ENCODE results near the gene DPP4. TPM values are rescaled to one million over a fixed set of nuclear protein-coding genes. Genes with fewer than 3 reads are reported as not detected.

DPP4 gene
- total RNA-seq, 1 donor from 2014 or later: 104 TPM

GRCh38 chr2:162022290-162022945, 51.6 kb downstream of the DPP4 start:
- no peak overlapping the region for H3K4me3 ChIP-seq (ENCODE audit: low read depth, low read length)
- TF ChIP-seq CTCF (conservative IDR thresholded peaks at IDR 0.05; ENCODE audit: low read depth, low read length): no peak
- DNase-seq (ENCODE audit: low read depth): peak; percentile 70

- TF ChIP-seq CTCF (conservative IDR thresholded peaks at IDR 0.05; ENCODE audit: low read depth, low read length): no peak
- no peak for DNase-seq (ENCODE audit: low read depth)
- no peak overlapping the region for H3K4me3 ChIP-seq (ENCODE audit: low read depth, low read length)
Observed at GRCh38 chr2:162021516-162022058, 52.4 kb downstream of the DPP4 start.

- TF ChIP-seq CTCF (conservative IDR thresholded peaks at IDR 0.05; ENCODE audit: low read depth, low read length): no peak
- no peak for DNase-seq (ENCODE audit: low read depth)
- no peak overlapping the region for H3K4me3 ChIP-seq (ENCODE audit: low read depth, low read length)
Observed at GRCh38 chr2:162018530-162018929, 55.5 kb downstream of the DPP4 start.

- DNase-seq (ENCODE audit: low read depth): no peak
- no peak for TF ChIP-seq CTCF (conservative IDR thresholded peaks at IDR 0.05; ENCODE audit: low read depth, low read length)
- no peak overlapping the region for H3K4me3 ChIP-seq (ENCODE audit: low read depth, low read length)
Observed at GRCh38 chr2:162017233-162017632, 56.8 kb downstream of the DPP4 start.

- H3K4me3 ChIP-seq (ENCODE audit: low read depth, low read length): no peak overlapping the region
- DNase-seq (ENCODE audit: low read depth): no peak
- no peak for TF ChIP-seq CTCF (conservative IDR thresholded peaks at IDR 0.05; ENCODE audit: low read depth, low read length)
Observed at GRCh38 chr2:162016080-162016479, 57.9 kb downstream of the DPP4 start.

- H3K4me3 ChIP-seq (ENCODE audit: low read depth, low read length): no peak overlapping the region
- DNase-seq (ENCODE audit: low read depth): no peak
- no peak for TF ChIP-seq CTCF (conservative IDR thresholded peaks at IDR 0.05; ENCODE audit: low read depth, low read length)
Observed at GRCh38 chr2:162014751-162015150, 59.3 kb downstream of the DPP4 start.

Data from epithelial cell of proximal tubule (primary cell).